Right renal cortex interstitium (tissue), 3 donors: ENCODE measurements around the gene RAET1G. TPM values are rescaled to one million over a fixed set of nuclear protein-coding genes. Genes with fewer than 3 reads are reported as not detected.

ENCODE experiments used
- DNase-seq, 3 donors: peaks; one replicate each; pipeline ENCODE4 v3.0.0-alpha.2; 2013; ENCODE audit warnings: low read depth in 3 of 3, low spot score in 2 of 3
- polyA plus RNA-seq, 3 donors: library from polyadenylated mRNA; unstranded; fragments of 120-200 nt; gene quantifications; one replicate each; pipeline ENCODE4 v1.2.1, GENCODE V29; 2013; ENCODE audit not compliant: insufficient read length in 3 of 3

RAET1G gene
- polyA plus RNA-seq, 3 donors, result 0.75 to 1.9 (median 1.5) TPM

GRCh38 chr6:149872233-149872632, 50.7 kb downstream of the RAET1G start:
- DNase-seq, result no peak

GRCh38 chr6:149871182-149871581, 51.7 kb downstream of the RAET1G start:
- no peak for DNase-seq

- no peak for DNase-seq
Observed at GRCh38 chr6:149869275-149869892, 53.5 kb downstream of the RAET1G start.

- no peak for DNase-seq
Observed at GRCh38 chr6:149867876-149868640, 54.9 kb downstream of the RAET1G start.

Other genes with a start within 250 kb of the RAET1G start
- gene LATS1, start 205.0 kb downstream of the RAET1G start, polyA plus RNA-seq, result 10 to 100 TPM; 28.8 to 35.8 (median 29.5) TPM
- 10 to 100 TPM; 41.0 to 45.7 (median 45.7) TPM for gene NUP43, start 176.6 kb downstream of the RAET1G start, polyA plus RNA-seq
- 100 to 1,000 TPM in 2 of 3 donors, 10 to 100 TPM in 1; 94.5 to 102 (median 101) TPM for gene PCMT1, start 173.4 kb downstream of the RAET1G start, polyA plus RNA-seq
- gene LRP11, start 58.8 kb downstream of the RAET1G start, polyA plus RNA-seq, result 10 to 100 TPM; 32.5 to 38.6 (median 35.3) TPM
- gene RAET1E, start 25.0 kb downstream of the RAET1G start, polyA plus RNA-seq, result under 1 TPM; 0.43 to 0.59 (median 0.46) TPM
- under 1 TPM; 0.65 to 0.87 (median 0.68) TPM for gene ULBP2, start 18.9 kb upstream of the RAET1G start, polyA plus RNA-seq
- 1 to 10 TPM; 1.7 to 2.0 (median 1.9) TPM for gene ULBP1, start 40.8 kb upstream of the RAET1G start, polyA plus RNA-seq
- gene RAET1L, start 102.4 kb upstream of the RAET1G start, polyA plus RNA-seq, result not detected
- 10 to 100 TPM in 2 of 3 donors, 1 to 10 TPM in 1; 8.1 to 12.2 (median 10.1) TPM for gene ULBP3, start 146.0 kb upstream of the RAET1G start, polyA plus RNA-seq
- gene PPP1R14C, start 219.9 kb upstream of the RAET1G start, polyA plus RNA-seq, result 10 to 100 TPM; 23.3 to 25.1 (median 24.7) TPM